HFFc6 (cell line): ENCODE measurements around the gene SBF1. TPM values are rescaled to one million over a fixed set of nuclear protein-coding genes. Genes with fewer than 3 reads are reported as not detected.

Source experiments
- DNase-seq: peaks from one replicate; pipeline ENCODE4 v3.0.0-alpha.2; 2018
- H3K27ac Mint-ChIP-seq: 2 replicates; pipeline ENCODE4 v1.8.0; 2020; ENCODE audit warnings: mild to moderate bottlenecking, mixed read lengths
- H3K27me3 Mint-ChIP-seq: 2 replicates; pipeline ENCODE4 v1.8.0; 2021; ENCODE audit warnings: mild to moderate bottlenecking, moderate library complexity, mixed read lengths; ENCODE audit not compliant: insufficient read depth
- H3K36me3 Mint-ChIP-seq: 2 replicates; pipeline ENCODE4 v1.8.0; 2021; ENCODE audit warnings: low read depth, mixed read lengths
- H3K4me1 Mint-ChIP-seq: 2 replicates; pipeline ENCODE4 v1.8.0; 2020; ENCODE audit warnings: low read depth, mixed read lengths
- H3K4me3 Mint-ChIP-seq: 2 replicates; pipeline ENCODE4 v1.8.0; 2020; ENCODE audit warnings: mild to moderate bottlenecking, moderate library complexity, mixed read lengths
- H3K9me3 Mint-ChIP-seq: 2 replicates; pipeline ENCODE4 v1.8.0; 2020; ENCODE audit warnings: mild to moderate bottlenecking, mixed read lengths
- total RNA-seq, 6 experiments: library from RNA; stranded (reverse); fragmentation: NEBNext Ultra II Directional; extraction: Animal tissue kit (Norgen Biotek cat#: 25700); gene quantifications; 2 replicates in 1 of 6; 3 replicates in 5 of 6; pipeline ENCODE4 v1.2.3, GENCODE V29; 2021
- TF ChIP-seq, protein P1 (sequence below): fragments of 200-600 bp; sonication (generic); IDR thresholded peaks from 2 replicates; pipeline ENCODE4 v1.5.0; 2021; ENCODE audit warnings: antibody characterized with exemption, mild to moderate bottlenecking

Gene SBF1
- total RNA-seq, 6 experiments from 2014 or later: 63.9 to 76.7 (median 71.2) TPM

DNA sequence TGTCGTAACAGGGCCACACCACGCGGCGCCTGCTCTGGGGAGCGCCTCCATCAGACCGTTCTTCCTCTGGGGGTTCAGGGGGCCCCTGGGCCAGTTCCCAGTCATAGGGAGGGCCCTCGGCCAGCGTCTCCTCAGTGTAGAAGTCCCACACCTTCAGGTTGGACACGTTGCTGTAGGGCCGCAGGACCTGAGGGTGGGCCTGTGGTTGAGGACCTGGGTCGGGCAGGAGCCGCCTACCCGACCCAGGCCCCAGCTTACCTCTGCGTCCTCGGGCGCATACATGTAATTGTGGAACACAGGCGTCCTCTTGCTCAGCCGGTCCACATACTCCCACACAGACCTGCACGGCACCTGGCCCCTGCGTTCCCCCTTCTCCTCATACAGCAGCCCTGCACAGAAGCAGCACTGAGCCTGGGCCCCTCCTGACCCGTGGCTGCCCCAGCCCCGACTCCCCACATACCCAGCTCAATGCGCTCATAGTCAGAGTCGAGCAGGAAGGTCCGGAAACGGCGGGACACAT, 20.2 kb downstream of the SBF1 start:
- no peak for DNase-seq
- TF ChIP-seq, protein P1, sequence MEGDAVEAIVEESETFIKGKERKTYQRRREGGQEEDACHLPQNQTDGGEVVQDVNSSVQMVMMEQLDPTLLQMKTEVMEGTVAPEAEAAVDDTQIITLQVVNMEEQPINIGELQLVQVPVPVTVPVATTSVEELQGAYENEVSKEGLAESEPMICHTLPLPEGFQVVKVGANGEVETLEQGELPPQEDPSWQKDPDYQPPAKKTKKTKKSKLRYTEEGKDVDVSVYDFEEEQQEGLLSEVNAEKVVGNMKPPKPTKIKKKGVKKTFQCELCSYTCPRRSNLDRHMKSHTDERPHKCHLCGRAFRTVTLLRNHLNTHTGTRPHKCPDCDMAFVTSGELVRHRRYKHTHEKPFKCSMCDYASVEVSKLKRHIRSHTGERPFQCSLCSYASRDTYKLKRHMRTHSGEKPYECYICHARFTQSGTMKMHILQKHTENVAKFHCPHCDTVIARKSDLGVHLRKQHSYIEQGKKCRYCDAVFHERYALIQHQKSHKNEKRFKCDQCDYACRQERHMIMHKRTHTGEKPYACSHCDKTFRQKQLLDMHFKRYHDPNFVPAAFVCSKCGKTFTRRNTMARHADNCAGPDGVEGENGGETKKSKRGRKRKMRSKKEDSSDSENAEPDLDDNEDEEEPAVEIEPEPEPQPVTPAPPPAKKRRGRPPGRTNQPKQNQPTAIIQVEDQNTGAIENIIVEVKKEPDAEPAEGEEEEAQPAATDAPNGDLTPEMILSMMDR: no peak
- peaks cover 18% of the 10 kb centered on the region for H3K36me3 Mint-ChIP-seq
- H3K27ac Mint-ChIP-seq: no peak overlapping the region
- no peaks in the 10 kb centered on the region for H3K9me3 Mint-ChIP-seq
- H3K4me3 Mint-ChIP-seq: no peak overlapping the region
- peaks cover 7% of the 10 kb centered on the region for H3K27me3 Mint-ChIP-seq
- H3K4me1 Mint-ChIP-seq: no peaks in the 10 kb centered on the region

DNA sequence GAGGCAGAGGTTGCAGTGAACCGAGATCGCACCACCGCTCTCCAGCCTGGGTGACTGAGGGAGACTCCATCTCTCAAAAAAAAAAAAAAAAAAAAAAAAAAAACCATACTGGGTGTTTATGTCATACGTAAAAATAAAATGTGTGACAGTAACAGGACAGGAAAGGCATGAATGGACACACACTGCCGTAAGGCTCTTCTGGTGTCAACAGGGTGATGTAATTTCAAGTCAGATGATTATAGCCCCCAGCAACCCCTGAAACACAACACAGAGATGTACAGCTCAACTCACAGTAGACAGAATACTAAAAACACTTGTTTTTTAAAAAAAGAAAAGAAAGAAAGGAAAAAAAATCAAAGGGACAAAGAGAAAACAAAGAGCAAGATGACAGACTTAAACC, 22.2 kb downstream of the SBF1 start:
- peak overlapping the region; percentile 40 for H3K27ac Mint-ChIP-seq
- peaks cover 31% of the 10 kb centered on the region for H3K36me3 Mint-ChIP-seq
- DNase-seq: no peak
- no peaks in the 10 kb centered on the region for H3K4me1 Mint-ChIP-seq
- TF ChIP-seq, protein P1: no peak
- no peaks in the 10 kb centered on the region for H3K9me3 Mint-ChIP-seq
- peaks cover 10% of the 10 kb centered on the region for H3K27me3 Mint-ChIP-seq
- no peak overlapping the region for H3K4me3 Mint-ChIP-seq

DNA sequence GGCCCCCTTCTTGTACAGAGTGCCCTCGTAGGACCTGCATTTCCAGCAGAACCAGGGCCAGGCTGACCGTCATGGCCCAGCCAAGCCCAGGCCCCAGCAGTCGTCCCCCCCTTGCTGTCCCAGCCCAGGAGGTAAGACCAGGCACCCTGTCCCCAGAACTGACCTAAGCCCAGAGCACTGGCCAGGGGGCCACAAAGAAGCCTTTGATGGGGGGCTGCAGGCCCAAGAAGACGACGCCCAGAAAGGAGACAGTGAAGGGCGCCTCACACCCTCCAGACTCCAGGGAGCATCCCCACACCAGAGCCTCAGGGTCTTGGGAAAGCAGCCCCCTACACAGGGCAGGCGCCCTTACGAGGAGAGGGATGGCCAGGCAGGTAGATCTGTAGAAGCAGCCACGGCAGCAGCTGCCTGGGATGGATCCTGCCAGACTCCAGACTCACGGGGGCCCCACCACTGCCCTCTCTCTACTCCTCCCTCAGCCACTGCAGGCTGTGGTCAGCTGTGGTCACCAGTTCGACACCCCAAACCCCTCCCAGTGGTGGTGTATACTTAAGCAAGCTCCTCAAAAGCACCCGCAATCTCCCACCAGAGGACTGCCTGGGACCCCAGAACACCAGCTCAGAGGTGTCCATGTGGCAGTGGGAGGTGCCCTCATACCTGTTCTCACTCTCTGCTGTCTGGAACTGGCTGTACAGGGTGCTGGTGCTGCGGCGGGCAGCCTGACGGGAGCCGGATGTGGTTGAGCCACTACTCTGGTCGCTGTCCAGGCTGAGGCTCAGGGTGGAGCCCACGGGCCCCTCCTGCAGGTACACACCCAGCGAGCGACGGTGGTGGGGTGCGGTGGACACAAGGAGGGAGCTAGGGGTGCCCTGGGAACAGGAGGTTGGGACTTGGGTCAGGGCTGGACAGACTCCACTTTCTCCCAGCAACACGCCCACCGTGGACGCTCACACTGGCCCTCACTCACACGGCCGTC, 27.0 kb downstream of the SBF1 start:
- Mint-ChIP-seq H3K36me3 (peaks cover 27% of the 10 kb centered on the region), H3K27ac (no peak overlapping the region), H3K9me3 (no peaks in the 10 kb centered on the region)

DNA sequence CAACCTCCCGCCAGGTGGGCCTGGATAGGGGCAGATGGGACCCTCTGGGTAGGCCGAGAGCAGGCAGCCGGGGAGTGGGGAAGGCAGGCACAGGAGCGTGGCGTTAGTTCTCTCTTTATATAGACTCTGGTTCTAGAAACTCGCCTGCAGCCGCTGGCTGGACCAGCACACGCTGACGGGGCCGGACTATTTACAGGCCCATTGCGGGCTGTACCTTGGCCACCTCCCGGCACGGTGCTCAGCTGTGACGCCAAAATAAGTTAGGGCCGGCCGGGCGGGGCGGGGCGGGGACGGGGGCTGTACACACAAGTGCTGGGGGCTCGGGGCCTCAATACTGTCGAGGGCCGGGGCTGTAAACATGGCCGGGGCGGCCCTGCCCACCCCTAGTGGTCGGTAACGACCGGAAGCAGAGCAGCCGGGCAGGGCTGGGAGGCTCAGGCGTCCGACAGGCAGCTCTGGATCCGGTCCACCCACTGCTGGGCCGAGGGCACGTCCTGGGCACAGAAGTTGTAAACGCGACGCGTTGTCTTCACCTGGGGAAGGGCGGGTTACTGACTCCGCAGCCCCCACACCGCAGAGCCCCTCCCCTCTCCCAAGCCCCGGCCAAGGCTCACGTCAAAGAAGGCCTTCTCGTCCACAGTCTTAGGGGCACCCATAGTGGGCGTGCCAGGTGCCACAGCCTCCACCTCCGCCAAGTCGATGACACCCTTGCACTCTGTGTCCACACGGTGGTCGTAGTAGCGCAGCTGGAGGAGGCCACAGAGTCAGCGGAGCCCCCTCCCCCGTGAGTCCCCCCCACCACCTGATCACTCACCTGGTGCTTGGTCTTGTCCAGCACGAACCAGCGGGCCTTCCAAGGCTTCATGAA, 27.9 kb downstream of the SBF1 start:
- Mint-ChIP-seq H3K27me3 (peaks cover 13% of the 10 kb centered on the region), H3K4me1 (peaks cover 15% of the 10 kb centered on the region; the same call in 1 of the 2 replicates), H3K27ac (no peak overlapping the region), H3K4me3 (no peak overlapping the region; the same call in 1 of the 2 replicates), H3K36me3 (peaks cover 27% of the 10 kb centered on the region), H3K9me3 (no peaks in the 10 kb centered on the region)
- TF ChIP-seq, protein P1: no peak
- no peak for DNase-seq

More for the DNA sequence above, 27.0 kb downstream of the SBF1 start:
- Mint-ChIP-seq H3K27me3 (peaks cover 10% of the 10 kb centered on the region), H3K4me3 (no peak overlapping the region), H3K4me1 (peaks cover 15% of the 10 kb centered on the region; the same call in 1 of the 2 replicates)
- no peak for DNase-seq
- TF ChIP-seq, protein P1: no peak
